Esophagus squamous epithelium (tissue), 4 donors: ENCODE results near the gene PARD3.

Experiments used
- CTCF ChIP-seq, 6 experiments: fragments of 450-650 bp in 4 of 6; fragments of 200-600 bp in 2 of 6; sonication (generic) in 2 of 6; IDR thresholded peaks; one replicate each; pipeline ENCODE4 v1.5.1; 2016 to 2019; ENCODE audit warnings: antibody characterized with exemption in 6 of 6, mild to moderate bottlenecking in 4 of 6, moderate library complexity in 4 of 6
- POLR2A ChIP-seq, 4 donors: fragments of 450-650 bp; IDR thresholded peaks; one replicate each; pipeline ENCODE4 v1.6.1; 2017; ENCODE audit warnings: antibody characterized with exemption in 4 of 4, mild to moderate bottlenecking in 4 of 4, moderate library complexity in 3 of 4

DNA sequence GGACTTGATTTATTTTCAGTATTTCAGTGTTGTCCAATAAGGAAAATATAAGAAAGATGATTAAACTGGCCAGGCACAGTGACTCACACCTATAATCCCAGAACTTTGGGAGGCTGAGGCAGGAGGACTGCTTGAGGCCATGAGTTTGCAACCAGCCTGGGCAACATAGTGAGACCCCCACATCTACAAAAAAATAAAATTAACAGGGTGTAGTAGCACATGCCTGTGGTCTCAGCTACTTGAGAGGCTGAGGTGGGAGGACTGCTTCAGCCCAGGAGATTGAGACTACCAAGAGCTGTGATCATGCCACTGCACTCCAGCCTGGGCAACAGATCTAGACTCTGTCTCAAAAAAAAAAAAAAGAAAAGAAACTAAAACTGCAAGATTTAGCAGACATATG, 138.0 kb downstream of the PARD3 start:
- no peak for TF ChIP-seq CTCF (IDR thresholded peaks at IDR 0.05)
- no peak for TF ChIP-seq POLR2A (IDR thresholded peaks at IDR 0.05)
